ENCODE data around the gene SLC39A11.
"Not testable (repeated sequence)": the region's sequence is repeated elsewhere in the genome, so short reads cannot be mapped to it uniquely, and the experiment has no call there.

The SLC39A11 gene

DNA sequence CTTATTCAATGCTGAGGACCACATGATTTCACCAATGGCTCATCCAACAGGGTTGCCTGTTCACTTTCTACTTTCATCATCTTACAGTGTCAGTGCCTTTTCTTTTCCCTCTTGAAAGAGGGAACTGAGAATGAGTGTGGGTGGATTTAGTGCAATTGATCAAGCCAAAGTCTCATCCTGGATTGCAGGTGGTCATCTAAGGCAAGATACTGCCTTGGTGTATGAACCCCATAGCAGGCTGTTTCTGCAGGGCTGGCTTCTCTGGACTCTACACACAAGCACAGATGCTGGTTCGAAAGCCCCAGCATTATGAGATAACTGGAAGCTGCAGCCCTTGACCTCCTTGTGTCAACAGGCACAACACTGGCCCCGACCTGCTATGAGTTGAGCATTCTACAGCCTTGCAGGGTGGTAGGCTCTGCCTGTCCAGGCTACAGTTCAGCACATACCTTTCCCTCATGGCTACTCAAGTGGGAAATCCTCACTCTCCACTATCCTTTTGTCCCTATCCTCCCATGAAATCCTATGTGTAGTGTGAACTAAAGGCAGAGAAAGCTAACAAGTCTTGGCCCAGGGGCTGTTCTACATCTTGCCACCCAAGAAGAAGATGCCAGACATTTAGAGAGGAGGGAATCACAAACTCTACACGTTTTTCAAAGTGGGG lies 358.7 kb downstream of the SLC39A11 start:
- DNase-seq = no peak

DNA sequence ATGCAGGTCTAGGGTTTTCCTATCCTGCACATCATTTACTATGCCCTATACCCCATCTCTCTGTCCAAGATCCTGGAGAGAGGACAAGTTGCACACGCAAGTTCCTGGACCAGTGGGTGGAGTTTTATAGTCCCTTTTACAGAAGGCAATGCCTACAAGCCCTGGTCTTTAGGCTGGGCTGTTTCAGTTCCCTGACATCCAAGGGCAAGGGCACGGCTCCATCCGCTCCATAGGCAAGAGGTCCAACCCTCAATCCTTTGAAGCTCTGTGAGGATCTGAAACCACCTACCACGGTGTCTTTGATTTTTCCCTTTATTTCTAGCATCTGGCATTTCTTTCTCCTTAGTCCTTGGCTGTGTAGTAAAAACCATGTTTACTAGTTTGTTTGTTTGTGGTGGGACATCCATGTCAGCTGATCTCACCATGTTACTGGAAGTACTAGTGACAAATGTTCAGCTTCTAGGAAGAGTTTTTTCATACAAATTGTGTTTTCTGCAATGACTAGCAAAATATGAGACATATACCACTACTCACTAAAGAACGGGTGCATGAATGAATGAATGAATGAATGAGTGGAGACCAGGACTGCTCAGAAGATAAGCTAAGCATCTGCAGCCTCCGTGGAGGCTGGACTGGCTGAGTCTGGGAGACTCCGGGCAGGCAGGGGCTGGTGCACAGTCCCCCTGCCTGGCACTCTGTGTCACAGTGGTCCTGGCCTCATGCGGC lies 359.4 kb downstream of the SLC39A11 start:
- DNase-seq = no peak

DNA sequence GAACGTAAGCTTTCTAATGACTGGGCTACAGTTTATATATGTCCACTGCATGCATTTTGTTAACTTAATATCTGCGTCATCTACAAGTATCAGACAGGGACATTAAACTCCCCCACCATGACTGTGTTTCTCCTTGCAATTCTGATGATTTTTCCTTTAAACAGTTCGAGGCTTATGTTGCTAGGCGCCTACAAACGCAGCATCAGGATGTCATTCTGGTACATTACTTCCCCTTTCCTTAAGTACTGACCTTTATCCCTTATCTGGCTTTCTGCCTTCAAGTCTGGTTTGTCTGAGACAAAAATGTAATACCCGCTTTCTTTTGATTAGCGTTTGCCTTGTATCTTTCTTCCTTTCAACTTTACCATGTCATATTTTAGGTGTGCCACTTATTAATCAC lies 362.4 kb downstream of the SLC39A11 start:
- DNase-seq = no peak

DNA sequence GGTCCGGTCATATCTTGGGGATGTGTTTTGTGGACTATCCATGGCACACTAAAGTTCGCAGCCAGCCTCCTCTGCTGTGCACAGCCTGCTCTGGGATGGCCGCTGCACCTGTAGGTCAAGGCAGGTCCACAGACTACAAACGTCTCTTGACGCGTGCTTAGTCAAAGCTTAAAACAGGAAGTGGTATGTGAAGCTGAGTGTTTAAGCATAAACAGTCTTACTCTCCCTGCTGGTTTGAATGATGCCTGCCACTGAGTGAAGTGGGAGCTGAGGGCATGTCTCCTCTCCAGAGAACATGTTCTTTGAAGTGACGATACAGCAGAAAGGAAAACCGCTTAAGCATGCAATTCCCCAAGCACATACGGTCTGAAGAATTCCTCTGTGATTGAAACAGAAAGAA lies 365.6 kb downstream of the SLC39A11 start:
- peak; percentile 32 to 51 for DNase-seq

DNA sequence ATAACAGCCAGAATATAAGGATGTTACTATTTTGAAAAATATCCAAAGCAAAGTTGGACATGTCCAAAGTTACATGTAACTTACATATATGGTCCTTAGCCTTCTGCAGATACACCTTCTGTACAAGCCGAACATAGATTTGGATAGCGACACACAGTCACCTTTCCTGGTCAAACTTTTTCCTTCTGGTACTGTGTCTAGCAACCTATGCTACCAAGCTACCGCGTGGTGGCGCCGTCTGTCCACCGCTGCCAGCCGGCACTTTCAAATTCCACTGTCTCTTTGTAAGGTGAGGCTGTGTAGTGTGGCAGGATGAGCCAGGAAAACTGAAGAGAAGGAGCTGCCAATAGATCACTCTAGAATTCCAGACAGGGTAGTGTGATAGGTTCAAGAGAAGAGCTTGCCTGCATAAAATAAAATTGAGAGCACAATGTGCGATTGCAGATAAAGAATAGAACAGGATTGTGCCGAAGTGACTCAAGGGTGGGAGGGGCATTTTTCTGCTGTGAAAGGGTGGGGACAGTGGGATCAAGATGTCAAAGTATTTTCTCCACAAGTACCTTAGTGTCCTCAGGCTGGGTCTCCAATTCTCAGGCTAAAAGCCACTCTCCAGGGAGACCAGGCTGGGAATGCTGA lies 366.9 kb downstream of the SLC39A11 start:
- DNase-seq = peak; percentile 30 to 43

DNA sequence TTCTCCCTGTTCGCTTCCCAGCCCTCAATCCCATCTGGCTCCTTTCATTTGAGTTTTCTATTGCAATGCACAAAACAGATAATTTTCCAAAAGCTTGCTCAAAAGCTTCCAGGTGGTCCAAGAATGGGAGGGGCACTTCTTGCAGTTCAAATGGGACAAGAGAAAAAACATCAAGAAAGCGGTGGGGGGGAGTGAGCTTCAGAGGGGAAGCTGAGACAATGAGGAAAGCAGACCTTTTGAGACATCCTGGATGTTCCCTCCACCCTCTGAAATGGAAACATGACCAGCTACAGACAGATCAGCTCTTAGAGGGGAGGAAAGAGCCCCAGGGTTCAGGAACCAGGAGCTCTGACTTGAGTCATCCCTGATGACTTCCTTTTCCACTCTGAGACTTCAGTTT lies 368.2 kb downstream of the SLC39A11 start:
- DNase-seq = no peak

DNA sequence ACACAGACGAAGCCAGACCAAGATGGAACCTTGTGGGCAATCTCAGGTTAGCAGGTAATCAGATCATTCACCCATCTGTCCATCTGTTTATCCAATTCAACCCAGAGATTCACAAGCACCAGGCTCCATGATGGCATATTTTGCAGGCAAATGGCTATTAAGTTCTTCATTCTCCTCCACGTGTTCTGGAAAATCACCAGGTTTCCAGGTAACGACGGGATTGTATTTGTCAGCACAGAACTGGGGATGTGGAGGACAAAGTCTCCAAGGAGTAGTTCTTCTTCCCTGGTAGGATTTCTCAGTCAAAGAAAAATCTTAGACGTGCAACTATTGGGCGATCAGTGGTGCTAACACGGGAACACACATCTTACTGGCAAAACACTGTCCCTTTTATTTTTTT lies 368.8 kb downstream of the SLC39A11 start:
- no peak for DNase-seq

DNA sequence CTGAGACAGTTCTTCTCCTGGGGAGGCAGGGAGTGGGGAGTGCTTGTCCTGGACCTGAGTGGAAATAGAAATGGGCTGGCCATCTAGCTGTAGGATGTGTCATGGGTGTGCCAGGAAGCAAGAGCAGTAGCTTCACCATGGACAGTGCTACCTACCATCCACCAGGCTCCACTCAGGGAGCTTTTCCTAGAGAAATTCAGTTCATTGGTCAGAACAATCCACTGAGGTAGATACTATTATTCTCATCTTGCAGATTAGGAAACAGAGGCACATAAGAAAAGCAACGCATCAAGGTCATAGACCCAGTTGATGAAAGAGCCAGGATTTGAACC lies 372.0 kb downstream of the SLC39A11 start:
- no peak for DNase-seq

DNA sequence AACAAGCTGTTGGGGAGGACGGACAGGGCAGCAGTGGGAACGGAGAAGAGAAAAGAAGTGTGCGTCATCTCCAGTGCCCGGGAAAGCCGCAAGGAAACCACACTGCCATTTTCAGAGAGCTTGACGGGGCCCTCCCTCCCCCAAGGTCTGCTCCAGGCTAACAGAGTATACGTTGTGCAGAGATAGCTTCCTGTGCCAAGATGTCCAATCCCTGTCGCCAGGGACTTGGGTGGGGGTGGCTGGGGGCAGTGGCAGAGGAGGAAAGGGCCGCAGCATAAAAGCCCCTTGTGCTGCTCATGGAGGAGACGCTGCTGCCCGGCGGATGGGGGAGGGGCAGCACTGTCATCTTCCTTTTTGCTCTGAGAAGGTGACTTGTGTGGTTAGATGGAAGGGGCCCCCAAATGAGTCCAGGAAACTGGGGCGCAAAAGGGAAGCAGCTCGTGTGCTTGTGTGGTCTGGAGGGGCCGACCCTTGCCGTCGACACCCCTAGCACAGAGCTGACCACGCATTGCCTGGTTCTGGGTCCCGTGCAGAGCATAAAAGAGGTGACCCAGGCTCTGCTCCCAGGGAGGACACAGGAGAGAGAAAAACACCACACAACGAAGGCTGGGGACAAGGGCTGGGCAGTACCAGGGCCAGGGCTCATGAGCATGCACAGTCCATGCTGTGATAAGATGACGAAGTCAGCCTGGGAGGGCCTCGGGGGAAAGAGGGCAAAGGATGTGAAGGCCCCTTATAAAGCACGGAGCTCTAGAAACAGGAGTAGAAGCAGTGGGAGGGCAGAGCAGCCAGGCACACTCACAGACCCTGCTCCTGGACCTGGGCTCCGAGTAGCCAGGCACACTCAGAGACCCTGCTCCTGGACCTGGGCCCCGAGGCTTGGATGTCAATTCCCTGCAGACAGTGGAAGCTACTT lies 372.7 kb downstream of the SLC39A11 start:
- DNase-seq = peak; percentile 50 to 51

DNA sequence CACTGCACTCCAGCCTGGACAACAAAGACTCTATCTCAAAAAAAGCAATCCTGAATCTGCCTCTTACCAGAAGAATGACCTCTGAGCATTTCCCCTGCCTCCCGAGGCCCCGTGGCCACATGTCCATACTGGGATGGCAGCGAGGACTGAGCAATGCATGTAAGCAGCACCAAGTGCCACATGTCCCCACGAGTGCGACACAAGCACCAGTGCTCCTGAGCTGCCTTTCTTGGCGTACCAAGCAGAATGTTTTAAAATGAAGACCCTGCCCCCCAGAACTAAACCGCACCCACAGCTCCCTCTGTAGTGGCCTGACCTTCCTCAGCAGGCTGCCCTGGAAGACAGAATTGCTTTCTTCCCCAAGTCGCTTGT lies 373.3 kb downstream of the SLC39A11 start:
- no peak for DNase-seq

DNA sequence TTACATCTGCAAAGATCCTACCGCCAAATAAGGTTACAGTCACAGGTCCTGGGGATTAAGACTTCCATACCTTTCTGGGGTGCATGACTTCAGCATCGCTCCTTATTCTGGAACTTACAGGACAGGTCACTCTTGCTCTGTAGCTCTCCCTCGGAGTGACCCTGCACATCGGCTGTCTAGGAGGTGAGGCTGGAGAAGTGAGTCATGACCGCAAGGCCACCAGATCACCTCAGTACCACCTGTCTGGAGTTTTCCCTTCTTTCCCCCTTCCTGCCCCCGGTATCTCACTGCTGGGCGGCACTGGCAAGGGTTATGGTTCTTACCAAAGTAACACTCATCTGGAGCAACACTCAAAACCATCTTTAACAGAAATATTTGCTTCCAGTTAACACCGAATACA lies 374.8 kb downstream of the SLC39A11 start:
- no peak for DNase-seq

DNA sequence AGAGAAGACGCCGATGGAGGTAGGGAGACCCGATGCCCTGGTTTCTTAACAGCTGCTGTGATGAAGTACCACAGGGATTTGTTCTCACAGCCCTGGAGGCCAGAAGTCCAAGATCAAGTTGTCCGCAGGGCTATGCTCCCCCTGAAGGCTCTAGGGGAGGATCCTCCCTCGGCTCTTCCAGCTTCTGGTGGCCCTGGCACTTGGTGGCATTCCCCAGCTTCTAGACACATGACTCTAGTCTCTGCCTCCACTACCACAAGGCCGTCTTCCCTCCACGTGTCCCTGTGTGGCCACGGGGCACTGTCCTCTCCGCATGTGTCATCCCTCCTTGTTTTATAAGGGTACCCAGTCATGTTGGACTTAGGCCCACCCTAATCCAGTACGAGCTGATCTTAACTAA lies 375.2 kb downstream of the SLC39A11 start:
- DNase-seq = no peak

DNA sequence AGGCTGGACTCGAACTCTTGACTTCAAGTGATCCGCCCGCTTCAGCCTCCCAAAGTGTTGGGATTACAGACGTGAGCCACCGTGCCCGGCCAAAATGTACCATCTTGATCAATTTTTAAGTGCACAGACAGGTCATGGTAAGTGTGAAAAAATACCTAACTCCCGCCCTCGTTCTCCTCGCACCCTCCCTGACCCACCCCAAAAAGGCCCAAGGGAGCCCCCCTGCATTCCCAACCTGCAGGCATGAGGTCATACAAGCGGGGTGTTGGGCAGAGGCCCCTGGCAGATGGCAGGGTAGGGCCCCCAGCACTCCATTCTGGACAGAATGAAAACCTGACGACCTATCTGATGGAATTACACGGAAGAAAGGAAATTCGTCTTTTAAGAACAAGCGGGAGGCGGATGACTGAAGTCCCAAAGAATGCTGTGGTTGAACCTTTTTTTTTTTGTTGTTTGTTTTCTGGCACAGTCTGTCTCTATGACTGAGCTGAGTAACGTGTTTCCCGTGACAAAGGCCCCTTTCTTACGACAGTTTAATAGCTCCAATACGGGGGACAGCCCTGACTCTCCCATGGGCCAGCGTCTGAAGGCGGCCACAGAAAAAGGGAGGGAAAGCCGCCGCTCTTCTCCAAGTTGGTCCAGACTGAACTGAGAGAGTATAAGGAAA lies 376.4 kb downstream of the SLC39A11 start:
- no peak for DNase-seq

DNA sequence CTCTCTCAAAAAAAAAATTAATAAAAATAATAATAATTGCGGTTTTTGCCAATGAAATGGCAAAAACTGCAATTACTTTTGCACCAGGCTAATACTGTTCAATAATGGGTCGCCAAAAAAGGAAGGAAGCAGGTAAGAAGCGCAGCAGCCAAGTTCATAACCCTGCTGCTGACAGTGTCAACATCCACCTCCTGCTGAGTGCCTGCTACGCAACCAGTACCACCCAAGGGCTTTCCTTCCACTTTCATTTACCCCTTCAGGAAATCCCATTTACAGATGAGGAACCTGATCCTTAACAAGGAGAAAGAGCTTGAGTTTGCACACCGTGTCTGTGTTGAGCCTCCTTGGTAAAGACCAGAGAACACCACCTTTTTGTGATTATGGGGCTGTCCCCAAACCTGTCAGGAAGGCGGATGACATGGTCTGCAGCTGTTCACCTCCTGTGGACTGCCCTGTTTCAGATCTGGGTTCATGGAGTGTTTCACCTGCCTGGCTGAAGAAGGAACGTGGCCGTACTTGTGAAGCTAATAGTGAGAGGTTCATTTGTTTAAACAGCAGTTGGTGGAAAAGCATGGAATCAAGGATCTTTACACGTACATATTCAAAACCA lies 378.0 kb downstream of the SLC39A11 start:
- no peak for DNase-seq

DNA sequence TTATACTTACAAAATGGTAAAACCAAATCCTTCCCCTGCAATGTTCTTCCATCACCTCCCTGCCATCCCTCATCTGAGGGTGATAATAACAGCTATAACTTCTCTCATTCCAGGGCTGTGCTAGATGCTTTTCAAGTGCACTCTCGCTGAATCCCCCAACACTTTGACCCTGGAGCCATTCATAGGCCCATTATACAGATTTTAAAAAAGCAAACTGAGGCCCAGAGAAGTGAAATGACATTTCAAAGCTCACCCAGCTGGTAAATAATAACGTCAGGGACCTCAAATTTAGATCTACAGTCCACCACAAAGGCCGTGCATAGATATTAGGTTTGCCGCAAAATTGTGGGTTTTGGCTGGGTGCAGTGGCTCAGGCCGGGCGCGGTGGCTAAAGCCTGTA lies 378.8 kb downstream of the SLC39A11 start:
- no peak for DNase-seq

DNA sequence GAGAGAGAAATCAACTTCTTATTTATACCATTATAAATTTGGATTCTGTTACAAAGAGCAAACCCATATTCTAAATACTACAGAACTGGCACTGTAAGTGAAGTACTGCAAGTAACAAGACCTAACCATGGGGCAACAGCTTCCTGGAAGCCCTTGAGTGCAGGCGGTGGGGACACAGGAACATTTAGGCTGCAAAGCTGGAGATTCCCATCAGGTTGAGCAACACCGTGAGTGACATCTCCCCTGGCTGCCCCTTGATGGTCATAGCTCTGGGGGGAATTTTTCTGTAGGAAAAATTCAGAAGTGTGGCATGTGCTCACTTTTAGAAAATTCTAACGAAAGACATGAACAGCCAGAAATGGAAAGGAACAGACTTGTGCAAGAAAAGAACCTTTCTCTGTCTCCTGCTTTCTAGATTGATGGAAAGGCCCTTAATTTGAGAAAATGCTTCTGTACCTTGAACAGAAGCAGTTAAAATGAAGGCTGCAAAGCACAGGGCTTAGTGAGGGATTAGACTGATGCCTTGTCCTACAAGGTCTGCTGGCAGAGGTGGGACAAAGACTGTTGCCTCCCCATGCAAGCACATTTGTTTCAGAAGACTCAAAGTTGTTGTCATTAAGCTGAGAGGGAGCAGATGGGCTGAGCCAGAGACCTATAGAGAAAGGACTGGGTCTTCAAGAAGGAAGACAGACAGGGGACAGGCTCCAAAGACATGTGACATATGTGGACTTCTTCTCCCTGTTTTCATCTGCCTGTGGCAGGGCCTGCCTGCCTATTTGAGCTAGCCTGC lies 380.8 kb downstream of the SLC39A11 start:
- DNase-seq = no peak

DNA sequence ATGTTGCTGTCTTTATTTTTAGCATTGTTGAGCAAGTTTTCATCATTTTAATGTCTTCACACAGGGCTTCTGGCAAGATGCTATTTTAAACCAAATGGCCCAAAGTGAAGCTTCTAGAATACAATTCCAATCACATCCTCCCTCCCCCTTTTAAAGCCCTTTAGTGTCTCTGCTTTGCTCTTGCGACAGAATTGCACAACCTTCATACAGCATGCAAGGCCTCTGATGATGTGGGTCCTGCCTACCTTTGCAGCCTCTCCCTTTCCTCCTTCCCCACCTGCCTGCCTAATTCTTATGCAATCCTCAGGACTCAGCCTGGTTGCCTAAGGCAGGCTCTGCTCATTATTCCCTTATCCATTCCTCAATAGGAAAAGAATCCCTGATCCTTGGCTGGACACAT lies 381.7 kb downstream of the SLC39A11 start:
- no peak for DNase-seq

DNA sequence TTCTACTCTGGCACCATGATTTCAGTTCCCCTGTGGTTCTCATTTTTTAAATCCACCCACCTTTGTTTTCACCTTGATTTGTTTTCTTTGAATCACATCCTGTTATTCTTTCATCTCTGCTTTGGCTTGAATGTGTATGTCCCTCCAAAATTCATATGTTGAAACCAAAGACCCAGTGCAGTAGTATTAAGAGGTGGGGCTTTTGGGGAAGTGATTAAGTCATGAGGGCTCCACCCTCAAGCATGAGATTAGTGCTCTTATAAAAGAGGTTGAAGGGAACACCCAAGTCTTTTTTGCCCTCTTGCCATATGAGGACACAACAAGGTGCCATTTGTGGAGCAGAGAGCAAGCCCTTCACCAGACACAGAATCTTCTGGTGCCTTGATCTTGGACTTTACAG lies 382.3 kb downstream of the SLC39A11 start:
- no peak for DNase-seq

DNA sequence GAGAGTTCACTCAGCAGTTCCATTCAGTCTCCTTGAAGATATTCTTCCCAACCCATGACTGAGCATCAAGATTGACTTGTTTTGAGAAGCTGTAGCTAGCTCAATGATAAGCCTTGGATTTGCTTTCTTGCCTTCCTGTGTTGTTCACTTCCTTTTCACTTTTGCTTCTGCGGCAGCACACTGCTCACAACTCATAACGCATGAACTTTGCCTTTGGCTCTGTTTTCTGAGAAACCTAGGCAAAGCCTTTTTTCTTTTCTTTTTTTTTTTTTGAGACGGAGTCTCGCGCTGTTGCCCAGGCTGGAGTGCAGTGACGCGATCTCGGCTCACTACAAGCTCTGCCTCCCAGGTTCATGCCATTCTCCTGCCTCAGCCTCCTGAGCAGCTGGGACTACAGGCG lies 383.8 kb downstream of the SLC39A11 start:
- DNase-seq = not testable (repeated sequence)

DNA sequence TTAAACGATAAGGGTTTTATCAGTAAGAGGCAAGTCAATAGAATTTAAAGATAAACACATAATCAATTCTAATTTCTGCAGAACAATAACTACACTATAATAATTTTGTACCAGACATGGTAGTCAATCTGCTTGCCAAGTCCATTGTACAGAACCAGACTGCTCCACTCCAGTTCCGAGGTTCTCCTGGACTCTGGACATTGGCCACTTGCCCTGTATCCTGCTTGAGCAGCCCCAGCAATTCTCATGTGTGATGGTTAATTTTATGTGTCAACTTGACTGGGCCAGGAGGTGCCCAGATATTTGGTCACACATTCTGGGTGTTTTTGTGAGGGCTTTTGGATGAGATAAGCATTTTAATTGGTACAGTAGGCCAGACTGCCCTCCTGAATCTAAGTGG lies 384.6 kb downstream of the SLC39A11 start:
- DNase-seq = no peak

DNA sequence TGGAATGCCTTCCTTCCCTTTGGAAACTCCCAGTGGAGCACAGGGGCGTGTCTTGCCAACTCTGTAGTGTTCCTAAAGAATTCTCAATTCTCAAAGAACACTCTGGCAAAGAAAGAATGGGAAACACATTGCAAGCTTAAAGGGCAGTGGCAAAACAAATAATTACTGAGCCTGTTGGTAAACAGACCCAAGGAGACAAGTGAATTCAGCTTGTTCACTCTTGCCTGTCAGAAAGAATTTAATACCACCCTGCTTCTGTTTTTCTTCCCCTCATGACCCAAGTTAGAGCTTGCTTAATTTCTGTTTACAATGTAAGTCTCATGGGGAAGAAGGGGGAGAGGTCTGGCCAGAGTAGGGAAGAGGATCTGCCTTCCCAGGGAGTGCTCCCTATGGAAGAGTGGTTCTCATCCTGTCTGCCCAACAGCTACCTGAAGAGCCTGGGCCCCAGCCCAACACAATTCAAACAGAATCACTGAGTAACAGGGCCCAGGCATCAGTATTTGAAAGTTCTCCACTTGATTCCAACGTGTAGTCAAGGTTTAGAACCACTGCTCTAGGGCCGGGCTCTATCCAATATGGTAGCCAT lies 386.0 kb downstream of the SLC39A11 start:
- DNase-seq = no peak
